ENCODE measurements around the gene HAUS3.

DNA sequence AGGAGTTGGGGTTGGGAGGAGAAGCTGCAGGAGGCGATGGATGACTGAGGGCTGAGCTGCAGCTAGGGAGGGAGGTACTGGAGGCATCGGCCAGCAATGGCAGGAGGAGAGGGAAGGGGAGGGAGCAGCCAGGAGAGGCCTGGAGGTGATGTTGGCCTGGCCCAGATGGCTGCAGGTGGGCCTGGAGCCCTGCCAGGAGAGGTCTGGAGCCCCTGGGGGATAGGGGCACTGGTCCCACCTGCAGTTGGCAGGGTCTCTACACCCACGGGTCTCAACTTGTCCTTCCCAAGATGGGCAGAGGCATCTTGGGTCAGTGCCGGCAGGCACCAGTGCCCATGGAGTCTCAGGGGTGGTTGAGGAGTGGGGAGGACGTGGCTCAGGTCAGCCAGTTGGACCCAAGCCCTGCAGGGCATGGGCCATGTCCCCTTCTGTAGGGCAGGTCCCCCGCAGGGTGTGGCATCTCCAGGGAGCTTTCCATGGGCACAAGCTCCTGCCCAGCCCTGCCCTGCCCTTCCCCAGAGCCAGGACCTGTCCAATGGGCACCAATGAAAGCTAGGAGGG lies 22.6 kb upstream of the HAUS3 start:
- TF ChIP-seq CTCF (conservative IDR thresholded peaks at IDR 0.05; ENCODE audit: low read depth, low read length) = no peak
- no peak for TF ChIP-seq EZH2 (IDR thresholded peaks at IDR 0.05; ENCODE audit: low read length, unreplicated experiment)
- no peak for TF ChIP-seq EZH2phosphoT487 (IDR thresholded peaks at IDR 0.05; ENCODE audit: borderline replicate concordance, low read length)
